MV-4-11 (cell line): ENCODE results near the gene HELZ2.

Source experiments
- DNase-seq: peaks from one replicate; lab custom pipeline; 2025; lab: John Stamatoyannopoulos, UW

Gene HELZ2

GRCh38 chr20:63549679-63550282 is 24.3 kb downstream of the HELZ2 start:
- no peak for DNase-seq

- no peak for DNase-seq
These were observed 25.0 kb downstream of the HELZ2 start for GRCh38 chr20:63549019-63549418.

DNA sequence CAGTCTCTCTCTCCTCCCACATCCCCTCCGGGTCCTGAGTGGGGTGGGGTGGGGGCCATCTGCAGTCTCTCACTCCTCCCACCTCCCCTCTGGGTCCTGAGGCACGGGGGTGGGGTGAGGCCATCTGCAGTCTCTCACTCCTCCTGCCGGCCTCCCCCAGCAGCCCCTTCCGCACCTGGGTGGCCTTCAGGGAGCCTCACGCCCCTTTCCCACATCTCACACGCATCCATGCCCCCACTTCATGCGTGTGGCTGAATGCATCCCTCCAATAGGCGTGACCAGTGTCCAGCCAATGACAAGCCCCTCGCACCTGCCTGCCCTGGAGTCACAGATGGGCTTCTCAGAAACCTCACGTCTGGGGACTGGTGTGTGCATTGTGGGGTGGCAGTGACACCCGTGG is 25.5 kb downstream of the HELZ2 start:
- DNase-seq = no peak

GRCh38 chr20:63547725-63548480 is 26.1 kb downstream of the HELZ2 start, which contains the start of gene SRMS:
Gene SRMS, minus strand, starts transcription at chr20:63547749. Its CDS starts 286 bp downstream, at chr20:63547463.
- DNase-seq = no peak

GRCh38 chr20:63546956-63547724 is 26.9 kb downstream of the HELZ2 start:
- no peak for DNase-seq

DNA sequence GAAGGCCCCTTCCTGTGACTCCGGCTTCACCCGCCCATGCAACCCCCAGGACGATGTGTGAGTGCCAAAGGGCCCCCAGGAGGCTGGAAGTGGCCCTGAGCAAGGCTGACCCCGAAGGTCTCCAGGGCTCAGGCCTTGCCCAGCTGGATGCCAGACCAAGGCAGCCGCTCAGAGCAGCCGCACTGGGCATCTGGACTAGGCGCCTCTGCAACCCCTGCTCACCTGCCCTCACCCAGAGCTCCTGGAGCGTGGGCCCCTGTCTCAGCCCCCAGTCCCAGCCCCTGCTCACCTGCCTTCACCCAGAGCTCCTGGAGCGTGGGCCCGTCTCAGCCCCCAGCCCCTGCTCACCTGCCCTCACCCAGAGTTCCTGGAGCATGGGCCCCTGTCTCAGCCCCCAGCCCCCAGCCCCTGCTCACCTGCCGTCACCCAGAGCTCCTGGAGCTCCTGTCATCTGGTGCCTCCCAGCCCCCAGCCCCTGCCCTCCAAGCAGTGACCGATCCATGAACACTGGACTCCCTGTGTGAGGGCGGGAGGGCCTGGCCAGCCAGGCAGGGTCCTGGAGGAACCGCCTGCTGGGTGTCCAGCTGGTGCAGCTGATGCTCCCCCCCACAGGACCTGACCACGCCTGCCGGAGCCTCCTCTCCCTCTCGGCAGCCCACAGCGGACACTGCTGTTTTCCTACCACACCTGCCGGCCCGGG is 27.6 kb downstream of the HELZ2 start:
- no peak for DNase-seq

DNA sequence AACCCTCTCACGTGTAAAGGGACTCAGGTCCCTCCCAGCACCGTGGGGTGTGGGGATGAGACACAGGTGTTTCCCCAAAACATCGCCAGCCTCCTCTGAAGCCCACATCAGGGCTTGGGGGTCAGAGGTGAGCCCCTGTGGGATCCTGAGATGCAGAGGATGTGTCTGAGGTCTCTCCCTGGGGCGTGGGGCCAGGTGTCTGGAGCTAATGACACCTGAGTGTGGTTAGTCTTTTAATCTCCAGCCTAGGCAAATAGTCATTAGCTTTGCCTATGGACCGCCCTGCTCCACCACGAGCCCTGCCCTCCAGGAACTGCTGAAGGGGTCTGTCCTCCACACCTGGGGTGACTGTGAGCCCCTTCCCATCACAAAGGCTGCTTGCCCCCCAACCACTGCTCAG is 28.2 kb downstream of the HELZ2 start:
- no peak for DNase-seq

- no peak for DNase-seq
These were observed 29.0 kb downstream of the HELZ2 start for GRCh38 chr20:63544958-63545516.

DNA sequence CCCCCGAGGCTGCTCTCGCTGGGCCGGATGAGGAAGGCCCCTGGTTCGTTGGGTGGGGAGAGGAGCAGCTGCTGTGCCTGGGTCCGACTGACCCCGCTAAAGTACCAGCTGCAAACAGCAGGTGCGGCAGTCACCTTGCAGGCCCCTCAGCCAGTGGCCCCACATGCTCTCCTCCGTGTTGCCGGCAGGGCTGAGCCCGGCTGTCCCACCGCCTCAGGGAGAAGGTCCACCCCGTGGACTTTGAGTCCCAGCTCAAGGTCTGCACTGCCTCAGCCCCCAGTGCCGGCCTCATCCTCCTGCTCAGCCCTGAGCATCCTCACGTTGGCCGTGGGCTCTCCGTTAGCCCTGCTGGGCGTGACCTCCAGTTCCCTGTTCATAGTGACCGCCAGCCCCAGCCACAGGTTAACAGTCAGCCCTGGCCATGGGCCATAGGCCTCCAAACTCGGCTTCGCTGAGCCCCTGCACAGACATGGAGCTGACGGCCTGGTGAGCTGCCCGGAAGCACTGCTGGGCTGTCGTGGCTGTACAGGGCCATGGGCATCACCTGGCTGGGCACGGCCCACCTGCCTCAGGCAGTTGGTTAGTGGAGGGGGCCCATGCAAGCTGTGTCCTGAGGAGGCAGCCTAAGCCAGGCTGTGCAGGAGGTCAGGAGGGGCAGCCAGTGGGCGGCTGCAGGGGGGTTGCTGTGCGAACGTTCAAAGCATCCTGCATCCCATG is 29.6 kb downstream of the HELZ2 start:
- DNase-seq = no peak

- no peak for DNase-seq
These were observed 30.3 kb downstream of the HELZ2 start for GRCh38 chr20:63543733-63544132.

DNA sequence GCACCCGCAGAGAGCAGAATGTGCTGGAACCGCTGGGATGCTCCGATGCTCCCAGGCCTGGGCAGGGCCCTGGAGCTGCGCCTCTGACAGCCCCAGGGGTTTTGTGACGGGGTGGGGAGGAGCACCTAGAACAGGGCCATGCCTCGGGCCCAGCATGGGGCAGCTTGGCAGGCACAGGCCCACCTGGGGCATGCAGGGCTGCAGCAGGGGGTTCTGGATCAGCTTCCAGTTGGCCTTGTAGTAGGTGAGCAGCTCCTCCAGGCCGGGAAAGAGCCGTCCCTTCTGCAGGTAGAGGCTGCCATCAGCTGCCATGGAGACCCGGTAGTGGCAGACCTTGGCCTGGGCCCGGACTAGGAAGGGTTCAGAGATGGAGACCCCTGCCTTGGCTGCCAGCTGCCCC is 30.9 kb downstream of the HELZ2 start:
- no peak for DNase-seq

GRCh38 chr20:63542696-63543095 is 31.3 kb downstream of the HELZ2 start:
- no peak for DNase-seq

DNA sequence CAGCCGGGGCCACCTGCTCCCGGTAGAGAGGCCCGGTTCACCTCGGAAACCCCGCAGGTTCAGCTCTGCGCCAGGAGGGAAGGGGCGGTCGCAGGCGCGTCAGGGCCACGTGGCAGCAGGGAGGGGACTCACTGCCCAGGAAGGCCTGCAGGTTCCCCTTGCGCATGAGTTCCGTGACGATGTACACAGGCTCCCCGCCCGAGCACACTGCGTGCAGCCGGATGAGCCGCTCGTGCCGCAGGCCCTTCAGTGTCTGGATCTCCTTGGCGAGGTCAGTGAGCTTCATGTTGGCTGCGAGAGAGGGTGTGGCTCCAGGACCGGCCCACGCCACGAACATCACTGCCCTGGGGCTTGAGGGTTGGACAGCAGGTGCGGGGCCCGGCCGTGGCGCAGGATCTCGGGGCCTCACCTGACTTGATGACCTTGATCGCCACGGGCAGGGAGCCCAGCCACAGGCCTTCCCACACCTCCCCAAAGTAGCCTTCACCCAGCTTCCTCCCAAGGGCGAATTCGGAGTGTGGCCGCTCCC is 31.9 kb downstream of the HELZ2 start:
- DNase-seq = no peak

- no peak for DNase-seq
These were observed 32.7 kb downstream of the HELZ2 start for GRCh38 chr20:63541371-63541770.

DNA sequence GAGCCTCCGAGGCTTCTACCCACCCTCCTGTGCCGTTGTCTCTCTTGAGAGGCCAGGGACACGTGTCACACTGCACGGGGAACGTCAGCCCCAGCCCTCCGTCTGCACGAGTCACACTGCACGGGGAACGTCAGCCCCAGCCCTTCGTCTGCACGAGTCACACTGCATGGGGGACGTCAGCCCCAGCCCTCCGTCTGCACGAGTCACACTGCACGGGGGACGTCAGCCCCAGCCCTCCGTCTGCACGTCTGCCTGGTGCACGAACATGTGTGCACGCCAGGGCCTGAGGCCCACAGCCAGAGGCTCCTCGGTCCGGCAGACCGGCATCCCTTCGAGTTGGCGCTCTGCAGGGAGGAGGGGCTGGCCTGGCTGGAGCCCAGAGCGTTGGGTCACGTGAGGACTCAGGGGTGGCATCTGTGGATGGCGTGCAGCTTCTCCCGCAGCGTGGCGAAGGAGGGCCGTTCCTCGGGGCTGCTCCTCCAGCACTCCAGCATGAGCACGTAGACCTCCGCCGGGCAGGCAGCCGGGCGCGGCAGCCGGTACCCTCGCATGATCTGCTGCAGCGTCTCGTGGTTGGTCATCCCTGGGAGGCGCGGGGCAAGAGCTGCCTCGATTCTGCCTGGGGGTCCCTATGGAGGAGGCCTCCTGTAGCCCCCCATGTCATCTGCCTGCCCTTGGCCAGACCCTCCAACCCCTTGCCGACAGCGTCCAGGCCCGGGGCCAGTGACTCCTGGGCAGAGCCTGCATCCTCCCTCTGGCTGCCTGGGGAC is 33.4 kb downstream of the HELZ2 start:
- DNase-seq = no peak

DNA sequence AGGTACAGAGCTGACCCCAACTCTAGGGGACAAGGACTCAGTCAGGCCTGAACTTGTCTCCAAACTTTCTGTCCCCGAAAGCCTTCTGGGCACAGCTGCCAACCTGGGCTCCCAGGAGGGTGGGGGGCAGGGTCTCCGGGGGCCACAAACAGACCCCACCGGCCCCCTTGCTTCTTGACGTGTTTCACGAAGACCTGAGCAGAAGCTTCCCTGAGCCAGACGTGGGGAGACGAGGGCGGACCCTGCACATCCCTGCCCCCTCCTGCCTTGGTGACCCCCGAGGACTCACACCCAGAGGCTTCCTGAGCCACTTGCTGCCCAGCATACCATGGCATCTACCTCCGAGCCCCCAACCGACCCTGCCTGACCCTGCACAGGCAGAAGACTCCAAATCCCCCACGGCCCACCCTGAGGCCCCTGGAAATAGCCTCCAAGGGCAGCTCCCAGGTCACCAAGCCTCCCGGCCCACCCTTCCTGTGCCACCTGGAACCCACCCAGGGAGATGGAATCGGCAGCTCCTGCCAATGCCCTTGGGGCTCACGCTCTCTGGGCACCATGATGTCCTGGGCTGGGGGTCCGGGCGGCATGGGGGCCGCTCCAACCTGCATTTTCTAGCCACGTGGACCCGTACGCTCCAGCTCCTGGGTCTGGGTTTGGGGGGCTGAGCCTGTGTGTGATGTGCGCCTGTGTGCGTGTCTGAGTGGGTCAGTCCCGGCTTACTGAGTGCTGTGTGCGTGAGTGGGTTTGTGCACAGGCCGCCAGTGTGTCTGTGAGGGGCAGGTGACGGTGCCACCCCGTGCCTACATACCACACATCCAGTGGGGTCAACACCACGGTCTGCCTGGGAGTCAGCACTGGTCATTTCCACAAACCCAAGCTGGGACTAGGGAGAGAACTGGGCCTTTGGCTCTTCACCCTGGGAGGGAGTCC is 34.3 kb downstream of the HELZ2 start:
- no peak for DNase-seq

- no peak for DNase-seq
These were observed 35.0 kb downstream of the HELZ2 start for GRCh38 chr20:63539092-63539430.

- no peak for DNase-seq
These were observed 35.6 kb downstream of the HELZ2 start for GRCh38 chr20:63538204-63539091.
